ENCODE results near the gene DOK3.
A peak's percentile ranks its signal among the peaks of the same experiment; 100 is the strongest.
"Not testable (repeated sequence)": the region's sequence is repeated elsewhere in the genome, so short reads cannot be mapped to it uniquely, and the experiment has no call there.

DOK3 gene

DNA sequence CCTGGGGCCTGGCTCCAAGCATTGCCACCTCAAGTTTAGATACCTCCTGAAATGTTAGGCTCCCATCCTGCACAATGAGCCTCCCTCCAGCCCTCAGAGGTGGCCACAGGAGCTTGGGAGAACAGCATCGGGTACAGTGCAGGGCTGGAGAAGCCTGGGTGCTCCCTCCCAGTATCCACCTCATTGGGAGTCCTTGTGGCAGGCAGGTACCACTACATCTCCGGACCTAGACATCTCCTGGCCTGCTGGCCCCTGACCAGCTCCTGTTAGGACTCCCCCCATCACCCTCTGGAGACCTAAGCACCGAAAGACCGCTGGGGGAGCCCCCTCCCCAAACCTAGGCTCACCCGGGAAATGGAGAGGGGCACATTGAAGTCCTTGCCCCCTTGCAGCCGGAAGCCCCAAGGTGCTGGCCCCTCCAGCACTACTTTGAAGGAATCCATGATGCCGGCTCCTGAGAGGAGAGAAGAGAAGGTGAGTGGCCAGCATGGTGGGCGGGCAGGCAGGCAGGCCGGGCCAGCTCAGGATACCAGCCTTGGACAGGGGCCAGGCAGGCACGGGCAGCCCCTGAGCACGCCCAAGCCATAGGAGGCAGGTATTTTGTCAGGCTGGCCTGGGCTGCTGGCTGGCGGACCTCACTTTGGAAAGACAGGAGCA is 13.4 kb downstream of the DOK3 start:
- DNase-seq: no peak

DNA sequence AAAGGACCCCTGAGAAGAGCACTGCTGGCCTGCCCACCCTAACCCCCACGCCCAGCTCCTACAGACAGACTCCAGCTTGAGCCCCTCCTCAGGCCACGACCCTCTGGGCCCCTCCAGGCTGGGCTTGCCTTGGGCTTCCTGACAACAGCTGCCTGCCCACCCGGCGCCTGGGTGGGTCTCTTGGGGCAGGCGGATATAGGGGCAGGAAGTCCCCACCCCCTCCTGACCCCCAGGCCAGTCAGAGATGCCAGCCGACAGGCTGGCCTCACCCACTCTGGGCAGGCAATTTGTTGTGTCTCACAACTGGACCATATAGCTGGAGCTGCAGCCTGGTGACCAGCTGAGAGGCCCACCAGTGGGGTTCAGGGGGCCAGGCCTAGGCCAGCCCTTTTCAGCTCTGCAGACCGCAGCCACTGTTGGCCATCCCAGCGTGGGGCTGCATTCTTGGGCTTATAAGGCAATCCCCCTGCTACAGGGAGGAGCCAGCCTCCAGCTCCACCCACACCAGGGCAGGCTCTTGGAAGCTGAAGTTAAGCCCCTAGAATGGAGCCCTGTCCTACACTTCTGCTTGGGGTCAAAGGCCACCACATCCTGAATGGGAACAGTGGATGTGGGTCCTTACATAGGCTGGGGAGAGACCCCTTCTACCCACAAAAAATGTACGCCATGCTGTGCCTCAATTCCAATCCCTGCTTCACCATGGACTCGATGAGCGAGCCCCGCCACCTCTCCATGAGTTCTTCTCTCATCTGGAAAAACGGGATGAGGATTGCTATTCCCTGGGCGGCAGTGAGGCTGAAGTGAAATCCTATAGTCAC is 14.2 kb downstream of the DOK3 start:
- DNase-seq: no peak

GRCh38 chr5:177494346-177495195 is 15.1 kb downstream of the DOK3 start:
- DNase-seq: peak; percentile 86

- DNase-seq: peak; percentile 65
Observed at GRCh38 chr5:177493795-177494345, 15.8 kb downstream of the DOK3 start.

- DNase-seq: no peak
Observed at GRCh38 chr5:177492841-177493240, 16.8 kb downstream of the DOK3 start.

DNA sequence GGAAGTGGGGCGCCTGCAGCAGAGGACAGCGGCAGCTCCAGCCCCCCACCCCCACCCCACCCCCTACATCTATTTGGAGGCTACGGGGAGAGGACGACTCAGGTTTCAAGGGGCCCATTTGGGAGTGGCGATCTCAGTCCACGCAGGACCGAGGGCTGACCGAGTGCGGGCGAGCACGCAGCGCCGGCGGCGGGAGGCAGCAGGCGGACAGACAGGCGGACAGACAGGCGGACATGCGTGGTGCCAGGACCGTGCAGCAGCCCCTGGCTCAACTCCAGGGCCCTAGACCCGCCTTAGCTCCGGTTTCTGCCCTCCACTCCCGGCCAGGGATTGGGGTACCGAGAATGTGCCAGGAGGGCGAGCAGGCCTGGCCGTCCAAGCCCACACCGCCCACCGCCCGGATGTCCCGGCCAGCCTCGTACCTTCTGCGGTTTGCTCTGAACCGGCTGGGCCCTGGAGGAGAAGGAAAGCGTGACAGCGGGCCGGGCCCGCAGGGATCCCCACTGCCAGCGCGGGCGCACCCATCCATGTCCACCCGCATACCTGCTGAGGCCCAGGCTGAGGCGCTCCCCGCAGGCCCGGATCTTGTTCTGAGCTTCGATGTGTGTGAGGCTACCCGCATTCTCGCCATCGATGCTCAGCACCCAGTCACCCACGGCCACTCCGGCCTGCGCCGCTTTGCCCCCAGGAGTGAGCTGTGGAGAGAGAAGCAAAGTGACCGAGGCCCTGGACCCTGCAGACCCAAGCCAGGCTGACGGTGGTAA is 17.5 kb downstream of the DOK3 start:
- DNase-seq: no peak

- DNase-seq: no peak
Observed at GRCh38 chr5:177491429-177491945, 18.1 kb downstream of the DOK3 start.

- DNase-seq: no peak
Observed at GRCh38 chr5:177490992-177491391, 18.6 kb downstream of the DOK3 start.

- DNase-seq: no peak
Observed at GRCh38 chr5:177490311-177490991, 19.2 kb downstream of the DOK3 start.

GRCh38 chr5:177489119-177489716 is 20.4 kb downstream of the DOK3 start:
- DNase-seq: no peak

DNA sequence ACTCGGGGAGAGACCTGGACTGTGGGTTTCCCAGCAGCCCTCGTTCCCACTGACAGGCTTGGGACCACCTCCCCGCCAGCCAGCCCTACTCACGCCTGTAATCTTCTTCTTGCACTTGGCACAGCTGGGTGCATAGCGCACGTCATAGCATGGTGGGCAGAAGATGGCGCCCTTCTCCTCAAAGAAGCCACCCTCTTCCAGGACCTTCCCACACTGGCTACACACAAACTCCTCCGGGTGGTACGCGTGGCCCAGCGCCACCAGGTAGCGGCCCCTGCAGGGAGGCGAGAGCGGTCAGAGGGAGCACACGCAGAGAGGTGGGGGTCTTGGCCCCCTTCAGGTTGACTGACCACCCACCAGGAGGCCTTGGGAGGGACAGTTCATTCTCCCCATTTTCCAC is 21.7 kb downstream of the DOK3 start:
- DNase-seq: no peak

DNA sequence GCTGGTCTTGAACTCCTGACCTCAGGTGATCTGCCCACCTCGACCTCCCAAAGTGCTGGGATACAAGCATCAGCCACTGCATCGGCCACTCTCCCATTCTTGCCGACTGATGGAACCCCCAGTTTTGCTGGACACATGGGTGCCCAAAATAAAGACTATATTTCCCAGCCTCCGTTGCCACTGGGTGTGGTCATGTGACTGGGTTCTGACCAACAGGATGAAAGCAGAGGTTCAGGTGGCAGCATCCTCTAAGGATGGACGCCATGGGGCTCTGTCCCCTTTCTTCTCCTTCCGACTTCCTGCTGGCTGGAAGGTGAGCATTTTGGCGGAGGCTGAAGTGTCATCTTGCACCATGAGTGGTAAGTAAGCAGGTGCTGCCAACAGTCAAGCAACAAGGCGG is 22.5 kb downstream of the DOK3 start:
- no peak for DNase-seq

- DNase-seq: no peak
Observed at GRCh38 chr5:177486256-177486655, 23.4 kb downstream of the DOK3 start.

- not testable (repeated sequence) for DNase-seq
Observed at GRCh38 chr5:177485753-177486152, 23.9 kb downstream of the DOK3 start.

- DNase-seq: no peak
Observed at GRCh38 chr5:177484902-177485549, 24.6 kb downstream of the DOK3 start.

- no peak for DNase-seq
Observed at GRCh38 chr5:177483994-177484901, 25.4 kb downstream of the DOK3 start.

- no peak for DNase-seq
Observed at GRCh38 chr5:177483042-177483441, 26.6 kb downstream of the DOK3 start.

- DNase-seq: no peak
Observed at GRCh38 chr5:177482359-177482795, 27.2 kb downstream of the DOK3 start.

GRCh38 chr5:177479774-177480173 is 29.9 kb downstream of the DOK3 start:
- DNase-seq: peak; percentile 53
